Left forelimb (tissue), 1 donor: ENCODE measurements around the gene CHST3.
A peak's percentile ranks its signal among the peaks of the same experiment; 100 is the strongest.
"Not testable (repeated sequence)": the region's sequence is repeated elsewhere in the genome, so short reads cannot be mapped to it uniquely, and the experiment has no call there.

ENCODE experiments used
- DNase-seq: peaks from one replicate; pipeline ENCODE4 v3.0.0-alpha.2; 2018; ENCODE audit warnings: low spot score

The CHST3 gene

DNA sequence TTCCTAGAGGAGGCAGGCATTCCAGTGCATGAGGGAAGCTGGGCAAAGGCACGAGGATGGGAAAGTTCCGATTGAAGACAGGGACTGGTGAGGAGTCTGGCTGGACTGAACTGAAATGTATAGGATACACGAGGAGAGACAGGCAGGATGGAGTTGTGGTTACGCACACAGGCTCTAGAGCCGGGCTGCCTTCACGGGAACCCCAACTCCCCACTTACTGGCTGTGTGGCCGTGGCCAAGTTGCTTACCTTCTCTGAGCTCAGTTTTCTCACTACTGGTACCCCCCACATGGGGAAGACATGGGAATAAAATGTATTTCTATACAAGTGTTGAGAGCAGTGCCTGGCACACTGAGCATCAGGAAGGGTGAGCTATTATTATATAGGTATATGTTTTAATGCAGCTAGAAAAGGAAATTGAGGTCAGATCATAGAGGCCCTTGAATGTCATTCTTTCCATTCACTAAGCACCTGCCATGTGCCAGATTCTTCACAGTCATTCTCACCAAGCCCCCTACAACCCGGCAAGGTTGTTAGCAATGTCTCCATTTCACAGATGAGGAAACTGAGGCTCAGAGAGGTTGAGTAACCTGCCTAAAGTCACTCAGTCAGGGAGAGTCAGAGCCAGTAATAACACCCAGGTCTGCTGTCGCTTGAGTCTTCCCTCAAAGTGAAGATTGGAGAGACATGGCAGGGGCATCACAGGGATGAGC, 9.7 kb downstream of the CHST3 start:
- no peak for DNase-seq

- no peak for DNase-seq
Measured at GRCh38 chr10:71974489-71975021, 10.4 kb downstream of the CHST3 start.

DNA sequence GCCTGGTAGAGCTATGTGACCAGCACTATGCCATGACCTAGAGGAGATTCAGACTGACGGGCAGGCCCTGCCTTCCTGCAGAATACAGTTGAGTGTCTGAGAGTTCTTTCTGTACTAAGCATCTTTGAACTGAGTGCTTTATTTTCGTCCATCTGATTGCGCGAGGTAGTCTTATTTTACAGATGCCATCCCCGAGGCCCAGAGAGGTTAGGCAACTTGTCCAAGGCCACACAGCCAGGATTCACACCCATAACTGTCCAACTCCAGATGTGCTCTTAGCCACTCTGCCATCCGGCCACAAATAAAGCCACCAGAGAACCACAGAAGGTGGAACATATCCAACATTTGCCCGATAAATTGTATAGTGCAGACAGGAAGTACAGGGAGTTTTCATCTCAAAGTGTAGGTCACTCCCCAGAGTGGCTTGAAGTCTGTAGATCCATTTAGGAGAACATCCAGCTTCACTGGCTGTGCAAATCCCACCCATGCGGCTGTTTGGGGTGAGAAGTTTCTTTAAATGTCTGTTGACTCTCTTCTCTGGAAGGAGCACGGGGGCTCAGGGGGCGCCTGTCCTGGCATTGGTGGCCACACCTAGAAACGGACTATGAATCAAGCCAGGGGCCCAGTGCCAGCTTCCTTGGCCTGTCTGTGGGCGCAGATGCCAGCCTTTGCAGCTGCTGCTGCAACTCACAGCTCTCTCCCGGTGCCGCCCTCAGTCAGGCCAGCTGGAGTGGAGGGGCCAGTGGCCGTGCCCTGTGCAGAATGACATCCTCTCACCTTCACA, 11.1 kb downstream of the CHST3 start:
- DNase-seq = peak; percentile 84

- no peak for DNase-seq
Measured at GRCh38 chr10:71975871-71976725, 11.9 kb downstream of the CHST3 start.

DNA sequence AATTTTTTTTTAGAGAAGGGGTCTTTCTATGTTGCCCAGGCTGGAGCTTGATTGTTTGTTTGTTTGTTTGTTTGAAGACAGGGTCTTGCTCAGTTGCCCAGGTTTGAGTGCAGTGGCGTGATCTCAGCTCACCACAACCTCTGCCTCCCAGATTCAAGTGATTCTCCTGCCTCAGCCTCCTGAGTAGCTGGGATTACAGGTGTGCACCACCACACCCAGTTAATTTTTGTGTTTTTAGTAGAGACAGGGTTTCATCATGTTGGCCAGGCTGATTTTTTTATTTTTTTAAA, 13.4 kb downstream of the CHST3 start:
- DNase-seq = not testable (repeated sequence)

- no peak for DNase-seq
Measured at GRCh38 chr10:71978476-71978875, 14.3 kb downstream of the CHST3 start.

DNA sequence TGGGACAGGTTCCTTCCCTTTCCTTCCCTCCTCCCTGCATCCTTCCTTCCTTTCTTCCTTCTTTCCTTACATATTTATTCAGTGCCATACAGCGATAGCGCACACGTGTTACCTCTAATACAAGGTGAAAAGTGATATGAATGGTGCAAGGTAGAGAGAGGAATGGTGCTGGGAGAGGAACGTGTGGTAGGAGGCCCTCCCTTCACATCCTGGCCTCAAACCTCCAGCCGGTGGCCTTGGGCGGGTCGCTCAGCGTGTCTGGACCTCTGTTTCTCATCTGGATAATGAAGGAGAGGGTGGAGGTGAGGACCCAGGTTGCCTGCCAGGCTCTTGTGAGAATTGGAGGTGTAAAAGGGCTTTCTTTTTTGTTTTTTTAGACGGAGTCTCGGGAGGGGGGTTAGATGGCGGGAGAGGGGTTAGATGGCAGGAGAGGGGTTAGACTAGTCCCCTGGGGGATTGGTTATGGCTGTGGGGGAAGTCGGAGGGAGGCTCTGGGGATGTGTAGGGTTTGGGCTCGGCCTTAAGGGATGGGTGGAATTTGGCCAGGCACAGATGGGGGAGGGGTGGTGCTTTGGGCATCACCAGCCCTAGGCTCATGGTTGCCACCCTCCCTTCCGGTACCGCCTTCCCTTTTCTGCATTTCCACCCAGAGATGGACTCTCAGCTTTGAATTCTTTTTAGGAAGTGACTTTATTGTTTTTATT, 14.9 kb downstream of the CHST3 start:
- no peak for DNase-seq

DNA sequence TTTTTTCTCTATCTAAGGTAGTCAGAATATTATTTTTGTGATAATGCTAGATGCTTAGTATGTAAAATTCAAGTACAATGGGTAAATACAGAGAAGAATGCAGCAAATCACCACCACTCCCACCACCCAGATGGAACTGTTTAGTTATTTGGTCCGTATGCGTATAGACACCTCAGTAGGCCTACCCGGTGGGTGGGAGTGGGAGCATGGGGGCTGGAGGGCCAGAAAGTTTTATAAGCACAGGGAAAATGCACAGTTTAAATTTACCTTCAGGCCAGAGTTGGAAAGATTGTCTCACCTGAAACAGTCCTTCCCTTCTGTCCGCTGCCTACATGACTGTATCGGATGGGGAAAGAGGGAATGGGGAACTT, 15.5 kb downstream of the CHST3 start:
- DNase-seq = no peak

DNA sequence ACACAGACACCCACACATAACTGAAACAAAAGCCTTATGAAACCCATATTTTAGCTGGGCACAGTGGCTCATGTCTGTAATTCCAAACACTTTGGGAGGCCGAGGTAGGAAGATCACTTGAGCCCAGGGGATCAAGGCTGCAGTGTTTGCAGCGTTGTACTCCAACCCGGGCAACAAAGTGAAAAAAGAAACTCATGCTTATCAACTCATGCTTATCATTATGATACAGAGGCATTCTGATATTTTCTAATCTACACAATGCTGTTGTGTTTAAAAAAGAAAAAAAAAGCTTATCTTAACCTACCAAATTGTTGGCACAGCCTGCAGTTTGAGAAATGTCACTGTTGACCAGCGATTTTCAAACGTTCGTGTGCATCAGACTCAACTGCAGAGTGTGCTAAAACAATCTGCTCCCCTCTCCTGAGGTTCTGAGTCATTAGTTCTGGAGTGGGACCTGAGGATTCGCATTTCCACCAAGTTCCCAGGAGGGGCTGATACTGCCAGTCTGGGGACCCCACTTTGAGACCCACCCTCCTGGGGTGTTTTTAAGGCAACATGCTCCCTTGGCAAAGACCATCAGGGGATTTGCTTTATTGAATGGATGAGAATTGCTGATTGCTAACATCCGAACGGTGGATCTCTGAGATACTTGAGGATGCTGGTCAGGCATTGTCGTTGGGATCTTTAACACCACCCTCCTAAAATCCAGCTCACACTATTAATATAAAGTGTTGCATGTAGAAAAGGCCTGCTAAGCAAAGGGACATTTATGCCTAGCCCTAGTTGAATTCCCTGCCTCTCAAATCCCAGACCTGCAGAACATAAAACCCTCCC, 16.2 kb downstream of the CHST3 start:
- DNase-seq = no peak

DNA sequence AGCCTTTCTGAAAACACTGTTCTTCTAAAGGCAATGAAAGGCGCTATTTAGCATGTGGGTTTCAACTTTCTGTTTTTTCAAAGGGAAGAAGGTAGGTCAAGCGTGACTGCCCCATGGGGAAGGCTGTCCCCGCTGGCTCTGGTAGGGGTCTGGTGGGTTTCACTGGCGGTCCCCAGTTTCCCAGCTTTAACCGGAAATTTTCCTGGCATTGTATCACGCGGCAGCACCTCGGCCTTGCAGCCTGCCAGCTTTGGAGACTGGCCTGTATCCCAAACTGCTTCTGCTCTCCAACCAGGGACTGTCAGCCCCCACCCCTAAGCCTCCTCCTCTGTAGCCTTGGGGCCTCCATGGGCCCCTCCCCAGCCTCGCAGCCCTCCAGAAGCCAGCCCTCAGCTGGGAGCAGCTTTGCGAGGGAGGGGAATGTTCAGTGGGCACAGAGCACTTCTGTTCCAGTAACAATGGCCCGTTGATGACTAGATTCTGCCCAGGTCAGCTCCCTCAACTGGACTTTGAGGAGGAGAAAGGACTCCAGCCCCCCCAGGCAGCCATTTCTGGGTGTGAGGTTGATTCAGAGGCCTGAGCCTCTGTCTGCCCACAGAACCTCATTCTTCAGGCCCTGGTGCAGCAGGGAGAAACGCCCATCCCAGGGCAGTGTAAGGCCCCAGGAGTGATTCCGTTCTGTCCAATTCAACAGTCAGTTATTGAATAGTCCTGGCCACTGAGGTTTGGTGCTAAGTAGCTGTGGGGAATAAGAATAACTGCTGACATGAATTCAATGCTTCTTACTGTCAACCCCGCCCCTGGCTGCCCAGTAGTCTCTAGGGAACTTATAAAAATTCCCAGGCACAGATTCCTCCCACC, 17.1 kb downstream of the CHST3 start:
- DNase-seq = no peak

GRCh38 chr10:71981876-71982230, 17.7 kb downstream of the CHST3 start:
- DNase-seq = no peak

DNA sequence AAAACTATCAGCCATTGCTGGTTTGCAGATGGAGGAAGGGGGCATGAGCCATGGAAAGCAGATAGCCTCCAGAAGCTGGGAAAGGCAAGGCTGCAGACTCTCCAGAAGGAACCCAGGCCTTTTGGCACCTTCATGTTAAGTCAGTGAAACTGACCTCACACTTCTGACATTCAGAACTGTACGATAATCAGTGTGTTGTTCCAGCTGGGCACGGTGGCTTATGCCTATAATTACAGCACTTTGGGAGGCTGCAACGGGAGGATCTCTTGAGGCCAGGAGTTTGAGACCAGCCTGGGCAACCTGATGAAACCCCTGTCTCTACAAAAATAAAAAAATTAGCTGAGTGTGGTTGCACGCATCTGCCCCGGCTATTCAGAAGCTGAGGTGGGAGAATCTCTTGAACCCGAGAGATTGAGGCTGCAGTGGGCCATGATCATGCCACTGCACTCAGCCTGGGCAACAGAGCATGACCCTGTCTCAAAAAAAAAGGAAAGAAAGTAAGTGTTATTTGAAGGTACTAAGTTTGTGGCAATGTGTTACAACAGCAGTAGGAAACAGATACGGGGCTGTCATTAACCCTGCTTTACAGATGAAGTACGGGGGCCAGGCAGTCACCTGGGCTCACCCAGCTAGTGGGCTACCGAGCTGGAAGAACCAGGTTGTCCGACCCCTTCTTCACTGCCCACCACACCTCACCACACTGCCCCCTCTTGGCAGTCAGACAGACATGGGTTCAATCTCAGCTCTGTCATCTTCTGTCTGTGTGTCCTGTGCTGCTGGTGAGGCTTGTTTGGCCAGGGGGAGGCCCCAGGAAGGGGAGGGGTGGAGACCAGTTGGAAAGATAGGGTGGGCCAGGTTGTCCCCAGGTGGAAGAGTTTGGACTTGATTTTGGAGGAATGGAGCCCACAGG, 18.3 kb downstream of the CHST3 start:
- DNase-seq = no peak

DNA sequence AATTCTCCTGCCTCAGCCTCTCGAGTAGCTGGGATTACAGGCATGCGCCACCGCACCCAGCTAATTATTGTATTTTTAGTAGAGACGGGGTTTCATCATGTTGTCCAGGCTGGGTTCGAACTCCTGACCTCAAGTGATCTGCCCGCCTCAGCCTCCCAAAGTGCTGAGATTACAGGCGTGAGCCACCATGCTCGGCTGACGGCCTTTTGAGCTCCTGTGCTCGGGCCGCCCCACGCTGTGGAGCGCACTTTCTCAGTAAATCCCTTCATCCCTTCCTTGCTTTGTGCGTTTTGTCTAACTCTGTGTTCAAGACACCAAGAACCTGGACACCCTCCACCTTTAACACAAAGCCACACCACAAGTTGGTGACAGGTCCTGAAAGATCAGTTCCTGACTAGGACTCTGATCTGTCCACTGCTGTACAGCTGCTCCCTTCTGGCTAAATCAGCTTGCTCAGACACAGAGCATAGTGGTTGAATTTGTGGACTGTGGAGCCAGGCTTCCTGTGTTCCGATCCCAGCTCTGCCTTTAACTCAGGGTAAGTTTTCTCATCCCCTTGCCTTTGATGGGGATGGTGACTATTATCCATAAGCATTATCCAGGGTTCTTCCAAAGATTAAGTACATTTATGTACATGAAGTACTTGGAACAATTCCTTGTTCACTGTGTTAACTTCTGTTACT, 20.1 kb downstream of the CHST3 start:
- no peak for DNase-seq

DNA sequence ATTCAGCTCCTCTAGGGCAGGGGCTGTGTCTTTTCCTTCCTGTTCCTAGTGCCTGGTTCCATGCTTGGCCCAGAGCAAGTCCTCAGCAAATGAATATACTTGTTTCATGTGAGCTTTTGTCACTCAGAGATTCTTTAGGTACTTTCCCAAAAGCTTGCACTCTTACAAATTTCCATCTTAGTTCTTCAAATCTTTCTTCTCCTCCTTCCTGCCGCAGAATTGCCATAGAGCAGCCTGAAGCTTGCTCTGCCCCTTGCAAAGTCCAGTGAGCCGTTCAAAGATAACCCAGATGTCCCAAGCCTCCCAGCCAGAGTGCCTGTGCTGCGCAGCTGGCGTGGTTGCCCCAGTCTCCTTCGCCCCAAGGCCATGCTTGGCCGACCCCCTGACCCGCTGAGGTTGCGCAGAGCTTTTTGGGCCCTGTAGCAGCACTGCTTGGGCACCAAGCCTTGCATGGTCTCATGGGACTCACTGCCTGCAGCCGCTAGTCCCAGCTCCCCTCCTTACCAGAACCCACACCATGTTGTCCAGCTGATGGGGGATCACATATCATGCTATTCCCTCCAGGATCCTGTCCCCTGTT, 20.7 kb downstream of the CHST3 start:
- DNase-seq = no peak

GRCh38 chr10:71985542-71986250, 21.5 kb downstream of the CHST3 start:
- no peak for DNase-seq

DNA sequence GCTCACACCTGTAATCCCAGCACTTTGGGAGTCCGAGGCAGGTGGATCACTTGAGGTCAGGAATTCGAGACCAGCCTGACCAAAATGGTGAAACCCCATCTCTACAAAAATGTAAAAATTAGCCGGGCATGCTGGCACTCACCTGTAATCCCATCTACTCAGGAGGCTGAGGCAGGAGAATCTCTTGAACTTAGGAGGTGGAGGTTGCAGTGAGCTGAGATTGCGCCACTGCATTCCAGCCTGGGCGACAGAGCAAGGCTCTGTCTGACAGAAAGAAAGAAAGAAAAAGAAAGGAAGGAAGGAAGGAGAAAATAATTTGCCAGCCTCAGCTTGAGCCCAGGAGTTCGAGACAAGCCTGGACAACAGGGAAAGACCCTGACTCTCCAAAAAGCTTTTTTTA, 24.7 kb downstream of the CHST3 start:
- DNase-seq = not testable (repeated sequence)

DNA sequence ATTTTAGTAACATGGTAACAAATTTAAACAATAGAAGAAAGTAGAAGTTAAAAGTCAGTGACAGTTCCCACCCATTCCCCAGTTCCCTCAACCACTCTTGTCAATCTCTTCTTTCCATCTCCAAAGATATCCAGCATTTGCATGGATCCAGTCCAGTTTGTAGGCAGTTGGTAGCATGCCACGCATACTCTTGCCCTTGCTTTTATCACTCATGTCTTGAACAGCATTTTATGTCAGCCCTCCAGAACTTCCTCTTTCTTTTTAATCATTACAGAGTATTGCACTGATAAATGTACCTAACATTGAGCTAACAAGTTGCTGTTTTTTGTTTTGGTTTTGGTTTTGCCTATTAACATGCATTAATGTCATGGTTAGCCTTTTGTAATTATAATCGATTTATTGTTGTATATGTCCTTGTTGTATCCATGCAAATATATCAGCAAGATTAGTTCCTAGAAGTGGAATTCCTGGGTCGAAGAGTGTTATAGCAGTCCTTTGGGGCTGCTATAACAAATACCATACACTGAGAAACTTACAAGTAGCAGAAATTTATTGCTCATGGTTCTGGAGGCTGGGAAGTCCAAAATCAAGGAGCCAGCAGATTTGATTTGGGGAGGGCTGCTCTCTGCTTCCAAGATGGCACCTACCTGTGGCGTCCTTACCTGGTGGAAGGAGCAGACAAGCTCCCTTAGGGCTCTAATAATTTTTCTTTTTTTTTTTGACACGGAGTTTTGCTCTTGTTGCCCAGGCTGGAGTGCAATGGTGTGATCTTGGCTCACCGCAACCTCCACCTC, 25.7 kb downstream of the CHST3 start:
- DNase-seq = no peak
